ENCODE measurements around the gene KCND3.

The KCND3 gene

DNA sequence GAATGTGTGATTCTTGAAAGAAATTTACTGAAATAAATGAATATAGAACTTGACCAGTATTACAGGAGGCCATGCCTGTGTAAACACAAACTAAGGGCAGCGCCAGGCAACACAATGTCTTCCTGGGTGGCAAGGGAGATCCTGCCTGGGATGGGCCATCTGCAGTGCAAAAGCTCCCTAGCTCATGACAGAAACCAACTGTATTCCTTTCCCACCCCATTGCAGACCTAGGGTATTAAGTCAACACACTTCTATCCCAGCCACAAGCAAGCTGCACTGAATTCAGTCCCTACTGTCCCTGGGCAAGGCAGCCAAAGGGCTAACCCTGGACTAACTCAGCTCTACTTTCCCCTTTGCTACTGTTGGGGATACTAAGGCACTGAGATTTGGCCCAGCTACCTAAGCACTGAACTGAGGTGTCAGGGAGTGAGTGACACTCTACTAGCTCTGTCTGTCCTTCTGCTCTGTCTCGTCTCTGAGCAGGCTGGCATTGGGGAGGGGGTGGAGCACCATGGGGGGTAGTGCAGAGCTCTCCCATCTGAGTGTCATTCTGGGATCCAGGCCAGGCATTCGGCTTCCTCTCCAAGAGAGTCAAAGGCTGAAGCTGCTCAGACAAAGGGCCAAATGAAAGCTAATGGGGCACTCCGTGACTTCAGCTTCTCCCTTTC lies 252.8 kb downstream of the KCND3 start:
- H3K27ac ChIP-seq: peak overlapping the region in 1 of 11 experiments; percentile 97; a peak in 1 of 22 replicates
- H3K9me3 ChIP-seq (replicated peaks in 1 of 11): no peaks in the 10 kb centered on the region
- peaks cover 0 to 6% (median 0%) of the 10 kb centered on the region in 11 experiments; a peak in 1 of 22 replicates for H4K20me1 ChIP-seq
- H3K4me2 ChIP-seq: peak overlapping the region; percentile 91 to 99 (median 95)
- H3K9ac ChIP-seq: 0 out of 22 replicates have a peak overlapping the region, but pooled peaks of 1 of the 11 experiments have one; percentile 14
- TF ChIP-seq Cebpa-rat (IDR thresholded peaks at IDR 0.05): no peak
- no peaks in the 10 kb centered on the region for H3K36me3 ChIP-seq
- peaks cover 75 to 95% (median 88%) of the 10 kb centered on the region in 10 experiments for H3K4me1 ChIP-seq
- H3K4me3 ChIP-seq: no peak overlapping the region
- H3K27me3 ChIP-seq: peaks cover 21 to 50% (median 33%) of the 10 kb centered on the region in 11 experiments

DNA sequence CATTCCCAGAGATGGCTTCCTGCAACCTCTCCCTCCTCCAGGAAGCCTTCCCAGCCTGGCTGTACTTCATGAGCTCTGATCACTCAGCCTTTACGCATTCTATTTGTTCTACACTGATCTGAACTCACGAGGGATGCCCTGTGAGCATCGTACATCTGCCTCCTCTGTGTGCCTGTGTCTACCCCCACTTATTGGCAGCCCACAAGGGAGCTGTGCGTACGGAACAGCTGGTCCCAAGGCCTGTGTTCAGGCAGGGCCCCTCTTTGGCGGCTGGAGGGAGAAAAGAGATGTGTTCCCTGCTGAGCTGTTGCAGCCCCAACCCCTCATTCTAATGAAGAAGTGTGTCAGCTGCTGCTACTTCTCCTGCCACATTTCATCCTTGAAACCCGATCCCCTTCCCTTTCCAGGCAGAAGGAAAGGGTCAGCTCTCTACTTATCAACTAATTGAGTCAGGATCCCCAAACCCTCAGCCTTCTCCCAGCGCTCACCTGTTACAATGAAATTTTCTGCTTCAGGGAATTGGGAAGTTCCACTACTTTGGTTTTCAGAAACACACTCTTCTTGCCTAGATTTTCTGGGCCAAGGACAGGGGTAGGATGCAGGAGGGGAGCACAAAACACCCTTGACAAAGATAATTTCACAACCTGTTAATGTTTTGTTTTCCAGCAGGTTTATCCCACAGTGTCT lies 253.5 kb downstream of the KCND3 start:
- no peaks in the 10 kb centered on the region for H3K9me3 ChIP-seq (replicated peaks in 1 of 11)
- peak overlapping the region in 3 of 11 experiments; percentile 14 to 36 (median 29); a peak in 2 of 22 replicates for H3K9ac ChIP-seq
- peaks cover 0 to 6% (median 0%) of the 10 kb centered on the region in 11 experiments; a peak in 1 of 22 replicates for H4K20me1 ChIP-seq
- no peaks in the 10 kb centered on the region for H3K36me3 ChIP-seq
- H3K4me3 ChIP-seq: no peak overlapping the region
- H3K27me3 ChIP-seq: peaks cover 15 to 43% (median 26%) of the 10 kb centered on the region in 11 experiments
- TF ChIP-seq Cebpa-rat (IDR thresholded peaks at IDR 0.05): no peak
- peaks cover 75 to 92% (median 89%) of the 10 kb centered on the region in 10 experiments for H3K4me1 ChIP-seq
- H3K27ac ChIP-seq: peak overlapping the region in 5 of 11 experiments; percentile 19 to 97 (median 61); a peak in 9 of 22 replicates
- peak overlapping the region; percentile 91 to 99 (median 95) for H3K4me2 ChIP-seq

DNA sequence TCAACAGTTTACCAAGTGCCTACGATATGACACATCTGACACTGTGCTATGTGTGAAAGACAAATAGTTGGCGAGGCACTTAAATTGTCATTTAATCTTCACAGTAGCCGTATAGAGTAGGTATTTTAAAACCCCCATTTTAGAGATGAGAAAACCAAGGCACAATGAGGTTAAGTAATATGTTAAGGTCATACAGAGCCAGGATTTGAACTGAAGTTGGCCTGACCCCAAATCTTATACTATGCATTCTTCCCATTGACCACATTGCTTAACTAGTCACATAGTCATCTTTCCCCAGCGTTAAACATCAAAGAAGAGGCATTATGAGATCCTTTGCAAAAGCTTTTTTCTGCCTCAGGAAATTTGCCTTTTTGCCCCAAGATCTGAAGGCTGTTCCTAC lies 254.1 kb downstream of the KCND3 start:
- no peak overlapping the region for H3K4me3 ChIP-seq
- H3K27ac ChIP-seq: peak overlapping the region in 6 of 11 experiments; percentile 35 to 97 (median 92); a peak in 8 of 22 replicates
- peak overlapping the region; percentile 91 to 99 (median 95) for H3K4me2 ChIP-seq
- 0 out of 22 replicates have a peak overlapping the region, but pooled peaks of 1 of the 11 experiments have one; percentile 29 for H3K9ac ChIP-seq
- no peaks in the 10 kb centered on the region; a peak in 1 of 22 replicates for H3K36me3 ChIP-seq
- no peaks in the 10 kb centered on the region for H3K9me3 ChIP-seq (replicated peaks in 1 of 11)
- peaks cover 0 to 2% (median 0%) of the 10 kb centered on the region in 11 experiments; a peak in 1 of 22 replicates for H4K20me1 ChIP-seq
- peaks cover 8 to 36% (median 20%) of the 10 kb centered on the region in 11 experiments for H3K27me3 ChIP-seq
- no peak for TF ChIP-seq Cebpa-rat (IDR thresholded peaks at IDR 0.05)
- H3K4me1 ChIP-seq: peaks cover 72 to 87% (median 85%) of the 10 kb centered on the region in 10 experiments

DNA sequence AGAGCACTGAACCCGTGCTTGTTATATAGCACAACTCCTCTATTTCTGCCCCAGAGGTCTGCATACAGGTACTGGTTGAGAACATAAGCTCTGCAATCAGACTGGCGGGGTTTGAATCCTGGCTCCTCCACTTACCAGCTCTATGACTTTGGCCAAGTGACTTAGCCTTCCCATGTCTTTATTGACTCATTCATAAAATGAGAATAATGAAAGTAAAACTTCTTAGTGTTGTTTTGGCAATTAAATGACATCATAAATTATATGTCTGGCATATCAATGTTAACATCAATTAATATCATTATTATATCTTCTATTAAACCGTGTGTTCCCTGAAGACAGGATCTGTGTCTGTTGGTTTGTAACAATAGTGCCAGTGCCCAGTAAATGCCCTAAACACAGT lies 254.6 kb downstream of the KCND3 start:
- peaks cover 67 to 85% (median 81%) of the 10 kb centered on the region in 10 experiments for H3K4me1 ChIP-seq
- H4K20me1 ChIP-seq: no peaks in the 10 kb centered on the region; a peak in 1 of 22 replicates
- TF ChIP-seq Cebpa-rat (IDR thresholded peaks at IDR 0.05): no peak
- peak overlapping the region in 4 of 11 experiments; percentile 77 to 83 (median 82); a peak in 7 of 22 replicates for H3K9ac ChIP-seq
- H3K27me3 ChIP-seq: peaks cover 3 to 32% (median 15%) of the 10 kb centered on the region in 11 experiments
- no peaks in the 10 kb centered on the region for H3K9me3 ChIP-seq (replicated peaks in 1 of 11)
- no peak overlapping the region for H3K4me3 ChIP-seq
- H3K4me2 ChIP-seq: peak overlapping the region; percentile 91 to 98 (median 95)
- H3K36me3 ChIP-seq: no peaks in the 10 kb centered on the region; a peak in 1 of 22 replicates
- H3K27ac ChIP-seq: peak overlapping the region in 9 of 11 experiments; percentile 86 to 98 (median 95); a peak in 20 of 22 replicates

DNA sequence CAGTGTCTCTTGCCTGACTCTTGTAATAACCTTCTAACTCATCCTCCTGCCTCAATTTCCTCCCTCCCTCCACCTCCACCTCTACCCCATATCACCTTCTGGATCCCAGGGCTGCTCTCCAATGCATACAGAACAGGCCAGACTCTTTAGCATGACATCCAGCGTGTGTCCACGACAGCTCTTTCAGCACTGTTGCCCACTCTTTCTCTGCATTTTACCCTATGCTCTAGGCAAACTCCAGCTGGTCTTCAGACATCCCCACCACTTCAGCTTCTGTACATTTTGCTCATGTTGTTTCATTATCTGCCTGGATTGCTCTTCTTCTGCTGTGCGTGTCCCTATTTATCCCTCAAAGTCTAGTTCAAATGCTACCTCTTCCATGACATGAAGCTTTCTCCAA lies 255.0 kb downstream of the KCND3 start:
- peak overlapping the region; percentile 88 to 98 (median 95) for H3K4me2 ChIP-seq
- no peaks in the 10 kb centered on the region for H3K9me3 ChIP-seq (replicated peaks in 1 of 11)
- peak overlapping the region; percentile 78 to 98 (median 94); a peak in 21 of 22 replicates for H3K27ac ChIP-seq
- peak overlapping the region in 9 of 11 experiments; percentile 72 to 83 (median 81); a peak in 16 of 22 replicates for H3K9ac ChIP-seq
- H3K4me3 ChIP-seq: 0 out of 20 replicates have a peak overlapping the region, but pooled peaks of 2 of the 10 experiments have one; percentile 45 to 49
- no peaks in the 10 kb centered on the region; a peak in 2 of 22 replicates for H4K20me1 ChIP-seq
- H3K36me3 ChIP-seq: no peaks in the 10 kb centered on the region; a peak in 2 of 22 replicates
- no peak for TF ChIP-seq Cebpa-rat (IDR thresholded peaks at IDR 0.05)
- peaks cover 0 to 27% (median 11%) of the 10 kb centered on the region in 11 experiments; a peak in 18 of 22 replicates for H3K27me3 ChIP-seq
- peaks cover 63 to 84% (median 77%) of the 10 kb centered on the region in 10 experiments for H3K4me1 ChIP-seq

DNA sequence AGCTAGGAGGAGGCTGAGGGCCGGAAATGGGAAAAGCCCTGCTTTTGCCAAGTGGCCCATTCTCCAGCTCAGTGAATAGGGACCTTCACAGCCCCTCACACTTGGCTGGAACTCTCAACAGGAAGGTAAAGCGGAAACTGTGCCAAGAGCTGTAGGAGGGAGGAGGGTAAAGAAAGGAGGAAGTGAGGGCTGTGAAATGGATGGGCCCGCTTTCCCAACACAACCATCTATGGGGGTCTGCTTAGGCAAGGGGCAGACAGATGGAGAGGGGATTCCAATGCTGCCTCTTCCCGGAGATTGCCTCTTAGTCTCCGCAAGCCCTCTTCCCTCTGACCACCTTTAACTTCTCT lies 255.5 kb downstream of the KCND3 start:
- Histone ChIP-seq H3K9ac (peak overlapping the region; percentile 62 to 83 (median 80)), H3K27ac (peak overlapping the region; percentile 78 to 98 (median 94))

DNA sequence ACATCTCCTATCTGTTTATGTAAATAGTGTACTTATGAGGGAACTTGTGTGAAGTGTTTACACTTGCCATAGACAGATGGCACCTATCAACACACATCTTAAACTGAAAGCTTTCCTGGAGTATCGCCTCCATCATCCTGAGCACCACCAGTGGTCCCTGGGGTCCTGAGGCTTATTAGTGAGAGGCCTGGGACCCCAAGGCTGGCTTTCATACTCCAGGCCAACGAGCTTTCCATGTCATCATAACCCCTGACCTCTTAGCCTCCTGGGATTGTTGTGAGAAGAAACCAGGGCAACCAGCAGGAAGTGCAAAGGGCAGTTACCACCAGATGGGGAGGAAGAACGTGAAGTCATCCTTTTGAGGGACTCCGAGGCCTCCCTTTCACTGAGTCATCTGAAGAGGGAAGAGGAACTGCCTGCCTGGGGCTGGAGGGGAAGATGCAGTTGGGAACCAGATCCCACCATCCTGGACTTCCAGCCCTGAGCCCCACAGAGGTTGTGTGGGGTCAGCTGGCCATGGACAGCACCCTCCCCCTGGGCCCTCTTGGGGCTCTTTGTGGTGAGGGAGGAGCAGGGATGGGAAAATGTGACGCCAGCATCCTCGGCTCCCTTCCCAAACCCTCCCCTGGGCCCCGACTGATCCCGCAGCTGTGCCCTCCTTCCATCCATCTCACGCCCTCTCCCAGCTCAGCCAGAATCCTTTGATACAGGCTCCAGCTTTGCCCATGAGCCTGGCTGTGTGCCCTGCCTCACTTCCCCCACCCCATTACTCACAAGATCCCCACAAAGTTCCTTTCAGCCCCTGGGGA lies 256.1 kb downstream of the KCND3 start:
- TF ChIP-seq Cebpa-rat (IDR thresholded peaks at IDR 0.05): 0 out of 22 replicates have a peak, but pooled peaks of 1 of the 11 experiments have one; percentile 13
- H3K4me1 ChIP-seq: peaks cover 56 to 78% (median 69%) of the 10 kb centered on the region in 10 experiments
- H3K36me3 ChIP-seq: no peaks in the 10 kb centered on the region; a peak in 2 of 22 replicates
- peak overlapping the region; percentile 88 to 98 (median 95) for H3K4me2 ChIP-seq
- H3K27ac ChIP-seq: peak overlapping the region; percentile 78 to 98 (median 94)
- H4K20me1 ChIP-seq: no peaks in the 10 kb centered on the region; a peak in 3 of 22 replicates
- H3K27me3 ChIP-seq: peaks cover 0 to 17% (median under 1%) of the 10 kb centered on the region in 11 experiments; a peak in 7 of 22 replicates
- peak overlapping the region in 9 of 10 experiments; percentile 13 to 63 (median 49); a peak in 14 of 20 replicates for H3K4me3 ChIP-seq
- peak overlapping the region; percentile 62 to 83 (median 80) for H3K9ac ChIP-seq
- H3K9me3 ChIP-seq (replicated peaks in 1 of 11): no peaks in the 10 kb centered on the region

More for the DNA sequence above, 255.5 kb downstream of the KCND3 start:
- Histone ChIP-seq H3K36me3 (no peaks in the 10 kb centered on the region; a peak in 2 of 22 replicates), H3K4me2 (peak overlapping the region; percentile 88 to 98 (median 95)), H3K27me3 (peaks cover 0 to 23% (median 6%) of the 10 kb centered on the region in 11 experiments; a peak in 10 of 22 replicates), H3K4me1 (peaks cover 59 to 84% (median 74%) of the 10 kb centered on the region in 10 experiments), H4K20me1 (no peaks in the 10 kb centered on the region; a peak in 3 of 22 replicates), H3K4me3 (peak overlapping the region in 9 of 10 experiments; percentile 13 to 63 (median 49); a peak in 13 of 20 replicates), H3K9me3 (replicated peaks in 1 of 11) (no peaks in the 10 kb centered on the region)
- peak in 8 of 11 experiments; percentile 23 to 77 (median 62); a peak in 11 of 22 replicates for TF ChIP-seq Cebpa-rat (IDR thresholded peaks at IDR 0.05)
